Stimulated activated CD4-positive, alpha-beta T cell treated with anti-CD3 and anti-CD28 coated beads, Interleukin-2, amount 100 ng/mL, for 48 hours (primary cell): ENCODE data around the gene ALDH1L1.

Source experiments
- DNase-seq, 2 donors: peaks; one replicate each; pipeline ENCODE4 v3.0.0-alpha.2; 2020

Gene ALDH1L1

DNA sequence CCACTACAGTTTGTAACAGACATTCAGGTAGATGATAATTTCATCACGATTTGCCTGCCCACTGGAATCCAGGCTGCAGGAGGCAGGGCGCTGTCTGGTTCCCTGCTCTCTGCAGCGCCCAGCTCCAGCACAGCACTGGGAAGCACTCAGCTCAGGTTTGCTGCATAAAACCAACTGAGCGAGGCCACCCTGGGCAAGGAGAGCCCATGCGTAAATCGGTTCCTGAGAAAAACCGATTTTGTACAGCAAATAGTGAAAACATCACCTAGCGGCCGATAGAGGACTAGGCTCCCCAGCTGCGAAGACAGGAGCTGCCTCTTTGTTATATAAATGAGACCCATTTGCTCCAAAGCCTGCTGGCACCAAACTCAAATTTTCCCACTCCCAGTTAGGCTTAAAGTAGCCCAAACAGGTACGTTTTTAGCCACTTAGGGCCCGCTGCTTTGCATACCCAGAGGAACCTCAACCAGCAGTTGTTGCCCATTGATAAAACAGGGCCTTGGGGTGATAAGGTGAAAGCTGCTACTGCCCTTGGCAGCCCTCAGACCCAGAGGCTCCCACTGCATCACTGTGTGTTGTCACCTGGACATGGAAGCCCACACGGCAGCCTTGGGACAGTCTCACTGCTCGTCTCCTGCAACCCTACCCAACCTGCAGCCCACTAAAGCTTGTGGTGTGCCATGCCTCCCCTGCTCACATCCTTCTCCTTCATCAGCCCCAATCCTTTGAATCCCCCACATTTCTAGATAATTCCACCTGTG is 47.5 kb downstream of the ALDH1L1 start:
- DNase-seq = no peak

DNA sequence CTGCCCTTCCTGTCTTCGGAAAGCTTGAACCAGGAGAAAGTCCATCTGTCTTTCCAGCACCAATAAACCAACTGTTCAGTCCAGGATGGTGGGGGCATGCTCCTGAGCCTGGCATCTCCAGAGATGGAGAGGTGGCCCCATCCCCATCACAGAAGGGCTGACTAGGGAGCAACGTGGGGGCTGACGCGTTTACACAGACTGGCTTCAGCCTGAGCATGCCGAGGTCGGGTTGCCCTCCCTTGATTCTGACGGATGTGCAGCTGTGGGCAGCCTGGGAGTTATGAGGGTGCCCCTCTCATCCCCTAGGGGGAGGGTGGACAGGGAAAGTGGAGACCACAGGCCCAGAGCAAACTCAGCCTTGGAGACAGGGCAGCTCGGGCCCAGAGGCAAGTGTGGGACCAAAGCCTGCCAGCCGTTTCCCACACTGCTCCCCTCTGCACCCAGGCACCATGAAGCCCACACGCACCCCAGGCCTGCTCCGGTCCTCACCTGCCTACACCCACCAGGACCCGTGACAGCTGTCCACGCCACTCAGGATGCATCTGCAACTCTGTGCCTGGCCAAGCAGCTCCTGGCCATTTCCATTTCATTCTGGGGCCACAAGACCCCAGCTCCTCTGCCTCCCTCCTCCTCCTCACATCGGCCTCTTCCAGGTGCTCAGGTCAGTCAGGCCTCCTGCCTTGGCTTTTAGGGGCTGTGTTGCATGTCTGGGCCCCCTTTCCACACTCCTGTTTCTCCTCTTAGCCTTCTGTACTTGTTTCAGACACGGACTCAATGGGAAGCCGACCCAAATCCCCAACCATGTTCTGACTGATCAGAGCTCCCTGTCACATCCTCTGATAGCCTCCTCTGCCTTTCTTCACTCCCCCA is 48.3 kb downstream of the ALDH1L1 start:
- no peak for DNase-seq

DNA sequence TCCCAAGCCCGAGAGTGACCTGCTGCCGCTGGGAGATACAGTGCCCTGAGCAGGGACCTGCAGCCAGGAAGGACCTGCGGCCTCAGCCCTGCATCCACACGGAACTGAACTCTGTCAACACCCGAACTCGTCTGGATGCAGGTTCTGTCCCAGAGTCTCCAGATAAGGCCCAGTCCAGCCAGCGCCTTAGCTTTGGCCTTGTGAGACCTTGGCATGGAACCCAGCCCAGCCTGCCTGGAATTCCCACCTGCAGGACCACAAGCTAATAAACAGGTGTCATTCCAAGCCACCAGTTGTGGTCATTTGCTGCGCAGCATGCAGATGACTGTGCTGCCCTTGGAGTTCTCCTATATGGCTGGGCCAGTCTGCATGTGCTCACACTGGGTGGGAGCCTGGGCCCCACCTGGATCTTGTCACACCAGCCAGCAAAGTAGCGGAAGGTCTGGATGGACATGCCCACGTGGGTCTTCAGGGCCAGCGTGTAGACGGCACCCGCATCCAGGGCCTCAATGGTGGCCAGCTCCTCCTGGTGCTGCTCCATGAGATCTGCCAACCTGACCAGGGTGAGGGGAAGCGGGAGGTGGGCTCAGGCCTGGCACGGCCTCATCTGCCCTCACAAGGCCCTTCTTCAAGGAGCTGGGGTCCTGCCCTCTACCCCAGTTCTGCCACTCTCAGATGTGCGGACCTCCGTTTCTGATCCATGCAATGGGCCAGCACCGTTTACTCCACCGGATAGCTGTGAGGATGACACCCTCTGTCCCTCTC is 49.2 kb downstream of the ALDH1L1 start:
- no peak for DNase-seq

DNA sequence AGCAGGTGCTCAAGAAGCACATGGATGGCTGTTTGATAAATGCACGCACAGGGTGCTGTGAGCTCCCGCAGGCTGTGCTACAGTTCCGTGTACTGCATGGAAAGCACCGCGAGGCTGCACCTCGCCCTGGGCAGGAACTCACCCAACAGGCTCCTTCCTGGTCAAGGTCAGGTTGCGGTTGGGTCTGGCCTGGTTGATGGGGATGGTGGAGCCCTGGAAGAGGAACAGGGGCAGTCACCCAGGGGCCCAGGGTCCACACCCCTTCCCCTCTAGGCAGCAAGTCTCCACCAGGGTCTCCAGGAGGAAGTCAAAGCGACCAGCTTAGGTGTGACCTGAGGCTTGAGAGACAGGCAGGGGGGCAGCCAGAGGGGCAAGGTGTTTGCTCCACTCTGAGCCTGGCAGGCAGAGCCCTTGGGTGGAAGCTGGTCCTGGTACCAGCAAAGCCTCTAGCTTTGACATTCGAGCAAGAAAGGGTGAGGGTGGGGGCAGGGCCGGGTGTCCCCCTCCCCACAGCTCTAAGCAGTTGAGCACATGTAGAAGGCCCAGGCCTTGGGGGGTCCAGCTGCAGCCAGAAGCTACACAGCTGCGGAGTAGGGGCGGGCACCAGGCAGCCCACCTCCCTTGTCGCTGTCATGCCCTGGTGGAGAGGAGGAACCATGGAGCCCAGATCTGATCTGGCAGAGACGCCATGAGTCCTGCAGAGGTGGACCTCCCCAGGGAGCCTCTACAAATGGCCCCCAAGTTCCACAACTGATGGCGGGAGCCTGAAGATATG is 50.1 kb downstream of the ALDH1L1 start:
- no peak for DNase-seq

DNA sequence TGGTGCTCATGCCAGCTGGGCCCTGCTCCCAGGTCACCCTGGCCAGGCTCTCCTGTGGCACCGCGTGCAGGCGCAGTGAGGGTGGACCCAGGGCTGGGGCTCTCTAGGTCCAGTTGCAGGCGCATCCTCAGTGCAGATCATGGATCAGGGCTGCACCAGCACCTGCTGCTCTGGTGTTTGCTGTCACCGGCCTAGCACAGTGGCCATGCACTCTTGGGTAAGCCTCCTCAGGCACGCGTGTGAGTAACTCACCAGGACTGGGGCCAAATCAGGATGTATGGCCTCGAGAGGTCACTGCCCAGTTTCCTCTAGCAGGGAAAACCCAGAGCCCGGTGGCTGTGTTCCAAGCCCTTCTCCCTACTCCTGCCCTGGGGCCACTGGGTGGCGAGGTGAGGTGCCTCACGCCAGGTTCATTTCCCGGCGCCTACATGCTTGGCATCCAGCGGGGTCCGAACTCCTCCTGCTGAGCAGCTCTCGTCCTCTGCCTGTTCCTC is 50.9 kb downstream of the ALDH1L1 start:
- no peak for DNase-seq

DNA sequence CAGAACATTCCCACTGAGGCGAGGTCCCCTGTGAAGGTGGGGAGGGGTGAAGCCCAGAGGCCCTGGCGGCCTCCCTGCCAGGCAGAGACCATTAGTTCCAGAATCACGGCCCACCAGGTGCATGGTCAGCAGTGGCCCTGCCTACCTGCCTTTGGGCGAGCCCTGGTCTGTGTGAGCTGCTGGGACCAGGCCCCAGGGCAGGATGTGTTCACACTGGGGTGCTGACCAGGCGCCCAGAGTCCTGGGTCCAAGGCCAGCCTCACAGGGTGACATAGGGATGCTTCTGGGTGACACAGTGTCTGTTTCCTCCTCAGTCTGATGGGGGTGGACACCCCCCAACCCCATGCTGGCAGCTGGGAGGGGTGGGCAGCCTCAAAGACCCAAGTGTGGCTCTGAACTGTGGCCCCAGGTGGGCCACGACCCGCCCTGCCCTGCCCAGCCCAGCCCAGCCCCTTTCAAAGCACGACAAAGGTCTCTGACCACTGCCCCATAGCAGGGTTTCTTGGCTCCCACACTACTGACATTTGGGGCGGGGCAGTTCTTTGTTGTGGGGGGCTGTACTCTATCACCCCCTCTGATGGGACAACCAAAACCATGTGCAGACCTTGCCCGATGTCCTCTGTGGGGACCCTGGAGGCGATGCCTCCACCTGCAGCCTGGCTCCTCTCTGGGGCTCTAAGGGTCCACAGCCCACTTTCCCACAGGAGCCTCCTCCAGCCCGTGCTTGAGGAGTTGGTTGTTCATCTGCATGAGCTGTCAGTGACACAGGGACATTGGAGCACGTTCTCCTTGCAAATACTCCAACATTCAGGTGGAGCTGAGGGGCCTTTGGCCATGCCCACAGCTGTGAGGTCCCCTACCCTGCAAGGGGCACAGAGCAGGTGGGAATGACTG is 51.6 kb downstream of the ALDH1L1 start:
- no peak for DNase-seq

DNA sequence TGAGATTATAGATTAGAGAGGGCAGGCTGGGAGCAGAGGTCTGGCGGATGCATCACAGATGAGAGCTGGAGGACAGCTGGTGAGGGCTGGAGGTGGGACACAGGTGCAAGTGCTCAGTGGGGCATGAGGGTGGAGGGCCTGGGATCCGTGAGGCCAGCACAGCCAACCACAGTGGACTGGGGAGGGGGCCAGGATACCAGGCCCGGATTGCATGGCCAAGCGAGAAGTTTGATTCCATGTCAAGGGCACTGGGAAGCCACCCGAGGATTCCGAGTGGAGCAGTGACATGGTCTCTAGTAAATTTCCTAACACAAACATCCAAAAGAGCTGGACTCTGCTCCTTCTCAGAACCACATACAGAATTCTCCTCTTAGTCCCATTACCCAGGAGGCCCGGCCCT is 52.5 kb downstream of the ALDH1L1 start:
- no peak for DNase-seq

DNA sequence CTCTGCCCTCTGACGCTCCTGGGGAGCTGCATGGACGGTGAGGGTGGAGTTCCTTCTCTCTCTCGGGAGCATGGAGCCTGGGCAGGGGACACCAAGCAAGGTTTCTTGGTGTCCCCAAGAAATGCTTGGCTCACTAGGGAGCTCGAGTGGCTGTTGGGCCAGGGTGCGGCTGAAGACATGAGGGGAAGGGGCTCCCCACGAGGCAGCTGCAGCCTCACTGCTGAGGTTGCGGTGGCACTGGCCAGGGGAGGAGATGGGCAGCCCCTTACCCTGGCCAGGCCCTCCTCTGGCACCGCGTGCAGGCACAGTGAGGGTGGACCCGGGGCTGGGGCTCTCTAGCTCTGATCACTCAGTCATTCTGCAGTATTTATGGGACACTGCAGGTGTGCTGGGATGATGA is 52.9 kb downstream of the ALDH1L1 start:
- DNase-seq = no peak

DNA sequence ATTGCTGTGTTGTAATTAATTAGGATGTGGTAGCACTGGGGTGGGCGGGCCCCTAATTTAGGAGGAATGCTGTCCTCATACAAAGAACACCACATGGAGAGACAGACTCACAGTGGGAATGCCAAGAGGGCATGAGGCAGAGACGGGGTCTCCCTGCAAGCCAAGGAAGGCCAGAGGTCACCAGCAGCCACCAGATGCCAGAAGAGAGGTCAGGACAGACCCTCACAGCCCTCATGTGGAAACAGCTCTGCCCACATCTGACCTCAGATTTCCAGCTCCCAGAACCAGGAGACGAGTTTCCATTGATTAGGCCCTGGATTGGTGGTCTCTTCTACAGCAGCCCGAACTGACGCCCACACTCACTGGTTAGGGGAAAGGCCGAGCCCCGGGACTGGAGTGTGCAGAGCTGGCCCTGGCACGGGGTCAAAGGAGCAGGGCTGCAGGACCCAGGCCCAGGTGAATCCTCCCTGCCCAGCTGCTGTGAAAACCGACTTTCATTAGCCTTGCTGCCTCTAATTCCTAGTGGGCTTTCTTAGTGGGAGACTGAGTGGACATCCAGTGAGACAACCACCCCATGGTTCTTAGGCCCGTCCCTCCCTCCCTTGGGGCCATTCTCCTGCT is 53.5 kb downstream of the ALDH1L1 start:
- no peak for DNase-seq

DNA sequence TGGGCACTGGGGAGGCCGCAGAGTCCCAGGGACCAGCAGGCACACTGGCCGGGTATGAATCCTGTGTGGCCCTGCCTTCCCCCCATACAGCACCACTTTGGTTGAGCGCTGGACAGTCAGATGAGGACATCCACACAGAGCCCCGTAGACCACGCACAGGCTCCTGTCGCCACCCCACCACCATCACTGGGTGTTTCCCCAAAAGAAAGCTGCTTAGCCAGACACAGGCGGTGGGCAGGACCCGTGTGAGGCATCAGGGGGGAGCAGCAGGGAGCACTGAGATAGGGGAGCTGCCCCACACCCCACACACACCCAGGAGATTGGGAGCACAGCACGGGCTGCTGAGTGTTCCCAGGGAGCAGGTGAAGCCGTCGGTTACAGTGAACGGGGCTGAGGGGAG is 54.1 kb downstream of the ALDH1L1 start:
- DNase-seq = no peak

DNA sequence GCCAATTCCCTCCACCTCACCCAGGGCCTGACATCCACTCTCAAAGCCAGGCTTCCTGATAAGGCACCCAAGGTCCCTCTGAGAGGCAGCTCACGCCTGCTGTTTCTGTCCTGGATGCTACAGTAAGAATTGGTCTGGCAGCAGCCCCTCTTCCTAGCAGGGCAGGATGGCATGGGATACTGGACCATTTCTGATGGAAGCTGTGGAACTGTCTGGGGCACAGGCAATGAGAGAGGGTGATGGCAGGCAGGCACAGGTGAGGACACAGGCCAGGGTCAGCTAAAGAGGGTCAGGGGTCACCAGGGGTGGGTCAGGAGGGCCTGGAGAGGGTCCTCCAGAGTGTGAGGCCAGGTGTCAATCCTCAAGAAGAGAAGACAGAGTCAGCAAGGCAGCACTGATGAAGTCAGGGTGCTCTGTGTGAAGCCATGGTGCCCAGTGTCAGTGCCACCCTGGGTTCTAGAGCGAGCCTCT is 54.6 kb downstream of the ALDH1L1 start:
- no peak for DNase-seq

DNA sequence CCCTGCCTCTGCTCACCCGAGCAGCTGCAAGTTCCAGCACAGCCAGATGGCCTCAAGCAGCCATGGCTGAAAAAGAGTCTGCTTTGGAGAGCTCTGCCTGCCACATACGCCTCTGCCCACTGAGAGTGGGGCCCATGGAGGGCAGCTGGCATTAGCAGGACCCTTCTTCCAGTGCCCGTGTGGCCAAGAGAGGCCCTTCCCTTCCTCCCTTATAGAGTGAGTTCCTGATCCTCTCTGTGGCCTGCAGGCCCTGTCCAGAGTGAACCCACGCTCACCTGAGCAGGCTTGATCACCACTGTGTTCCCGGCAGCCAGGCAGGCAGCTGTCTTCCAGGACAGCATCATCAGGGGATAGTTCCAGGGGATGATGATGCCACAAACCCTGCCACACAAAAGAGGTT is 55.0 kb downstream of the ALDH1L1 start:
- DNase-seq = no peak

DNA sequence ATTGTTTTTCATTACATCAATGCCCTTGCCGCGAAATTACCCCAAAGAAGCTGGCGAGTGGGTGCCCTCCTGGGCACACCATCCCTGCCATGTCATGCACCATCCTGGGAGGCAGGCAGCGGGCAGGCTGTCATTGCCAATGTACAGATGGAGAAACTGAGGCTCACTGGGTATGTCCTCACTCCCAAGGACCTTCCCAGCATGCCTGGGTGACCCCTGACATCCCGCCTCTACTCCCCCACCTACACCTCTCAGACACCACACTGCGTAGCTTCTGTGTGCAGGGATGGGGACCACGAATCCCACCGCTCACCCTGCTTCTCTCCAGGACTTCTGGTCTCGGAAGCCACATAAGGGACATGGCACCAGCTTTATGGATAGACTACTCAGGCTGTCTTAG is 55.5 kb downstream of the ALDH1L1 start:
- DNase-seq = no peak

DNA sequence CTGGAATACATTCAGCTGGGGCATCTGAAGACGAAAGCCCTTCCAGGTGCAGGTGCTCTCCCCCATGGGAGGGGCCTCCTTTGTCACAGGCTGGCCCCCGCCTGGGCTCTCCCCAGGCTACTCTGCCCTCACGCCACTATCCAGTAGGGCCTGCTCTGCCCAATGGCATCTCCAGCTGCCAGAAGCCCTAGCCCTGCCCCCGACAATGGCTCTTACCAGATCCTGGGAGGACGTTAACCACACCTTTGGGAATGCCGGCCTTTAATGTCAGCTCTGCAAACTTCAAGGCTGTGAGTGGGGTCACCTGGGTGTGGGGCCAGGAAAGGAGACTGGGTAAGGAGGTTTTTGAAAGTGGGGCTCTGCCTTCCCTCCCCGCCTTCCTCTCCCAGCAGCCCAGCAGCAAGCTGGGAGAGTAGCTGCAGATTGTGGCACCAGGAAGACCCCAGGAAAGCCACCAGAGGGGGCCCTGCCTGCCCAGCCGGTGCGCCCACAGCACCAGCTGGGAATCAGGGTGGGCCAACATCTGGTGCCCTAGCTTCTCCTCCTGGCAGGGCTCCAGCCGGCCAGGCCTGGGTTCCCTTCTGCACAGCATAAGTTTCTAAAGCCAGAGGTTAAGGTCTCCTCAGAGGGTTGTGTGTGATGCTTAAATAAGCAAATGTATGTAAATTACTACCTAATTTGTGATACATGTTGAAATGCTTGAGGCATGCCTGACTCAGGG is 56.1 kb downstream of the ALDH1L1 start:
- DNase-seq = no peak

DNA sequence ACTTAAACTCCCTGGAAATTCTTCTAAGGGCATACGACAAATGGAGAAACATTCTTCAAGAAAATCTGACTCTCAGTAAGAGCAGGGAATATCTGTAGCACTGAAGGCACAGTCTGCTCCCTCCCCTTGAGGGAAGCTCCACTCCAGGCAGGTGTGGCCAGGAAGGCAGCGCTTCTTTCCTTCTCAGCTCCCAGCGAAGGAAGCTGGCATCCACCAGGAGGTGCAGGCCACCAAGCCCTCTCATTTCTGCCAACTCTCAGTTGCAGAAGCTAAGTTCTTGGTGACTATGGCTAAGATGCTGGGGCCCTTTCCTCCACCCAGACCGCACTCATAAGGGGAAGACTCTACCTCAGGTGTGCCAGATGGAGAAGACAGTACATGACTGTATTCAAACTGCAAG is 58.8 kb downstream of the ALDH1L1 start:
- no peak for DNase-seq

DNA sequence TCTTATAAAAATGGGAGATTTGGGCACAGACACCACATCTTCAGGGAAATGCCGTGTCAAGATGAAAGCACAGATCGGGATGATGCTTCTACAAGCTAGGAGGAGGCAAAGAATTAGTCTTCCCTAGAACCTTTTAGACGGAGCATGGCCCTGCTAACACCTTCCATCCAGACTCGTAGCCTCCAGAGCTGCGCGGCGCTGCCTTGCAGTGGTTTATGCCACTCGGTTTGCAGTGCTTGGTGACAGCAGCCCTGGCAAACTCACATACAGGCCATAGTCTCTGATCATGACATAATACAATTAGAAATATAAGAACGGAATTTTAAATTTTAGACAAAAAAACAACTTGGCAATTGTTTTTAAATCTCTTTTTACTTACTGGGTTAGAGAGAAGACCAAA is 59.3 kb downstream of the ALDH1L1 start:
- no peak for DNase-seq

DNA sequence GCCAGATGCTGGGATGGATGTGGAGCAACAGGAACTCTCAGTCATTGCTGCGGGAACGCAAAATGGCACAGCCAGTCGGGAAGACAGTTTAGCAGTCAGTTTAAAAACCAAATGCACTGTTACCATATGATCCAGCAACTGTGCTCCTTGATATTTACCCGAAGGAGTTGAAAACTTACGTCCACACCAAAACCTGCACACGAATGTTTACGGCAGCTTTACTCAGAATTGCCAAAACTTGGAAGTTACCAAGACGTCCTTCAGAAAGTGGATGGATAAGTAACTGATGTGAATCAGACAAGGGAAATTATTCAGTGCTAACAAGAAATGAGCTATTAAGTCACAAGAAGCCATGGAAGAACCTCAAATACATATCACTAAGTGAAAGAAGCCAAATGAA is 60.4 kb downstream of the ALDH1L1 start:
- no peak for DNase-seq

DNA sequence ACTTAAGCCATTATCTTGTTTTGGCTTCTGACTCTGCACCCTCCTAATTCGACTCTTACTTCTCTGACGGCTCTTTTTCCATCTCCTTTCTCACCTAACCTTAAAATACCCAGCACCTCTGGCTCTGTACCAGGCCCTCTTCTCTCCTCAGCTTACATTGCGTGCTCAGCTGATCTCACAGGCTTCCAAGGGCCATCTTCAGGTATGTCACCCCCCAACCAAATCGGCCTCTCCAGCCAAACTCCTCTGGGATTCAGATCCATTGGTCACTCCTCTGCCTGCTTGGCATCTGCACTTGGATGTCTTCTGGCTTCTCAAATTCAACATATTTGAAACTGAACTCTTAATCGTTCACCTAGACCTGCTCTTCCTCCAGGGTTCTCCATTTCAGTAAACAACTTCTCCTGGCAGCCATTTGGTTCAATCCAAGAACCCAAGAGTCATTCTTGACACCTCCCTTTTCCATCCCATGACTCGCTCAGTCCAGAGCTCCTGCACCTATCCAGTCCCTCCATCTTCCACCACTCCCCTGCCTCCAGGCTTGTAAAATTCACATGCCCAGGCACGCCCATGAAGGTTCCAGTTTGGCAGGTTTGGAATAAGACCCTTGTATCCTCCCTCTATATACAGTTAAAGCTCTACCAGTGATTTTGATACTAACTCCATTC is 61.2 kb downstream of the ALDH1L1 start:
- DNase-seq = no peak

DNA sequence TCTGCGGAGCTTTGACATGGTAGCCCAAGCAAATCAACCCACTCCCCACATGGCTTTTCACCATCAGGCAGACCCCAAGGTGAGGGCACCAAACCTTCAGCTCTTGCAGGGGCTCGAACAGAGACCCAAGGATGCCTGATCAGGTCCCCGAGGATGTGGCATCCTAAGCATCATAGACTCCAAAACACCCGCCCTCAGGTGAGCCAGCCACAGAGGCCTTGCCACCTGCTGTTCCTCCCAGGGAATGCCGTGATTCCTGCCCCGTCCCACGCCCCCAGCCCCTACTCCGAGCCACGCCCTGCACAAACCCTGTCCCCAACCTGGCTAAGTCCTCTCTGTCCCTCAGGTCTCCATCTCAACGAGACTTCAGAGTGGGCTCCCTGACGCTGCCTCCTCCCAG is 61.8 kb downstream of the ALDH1L1 start:
- DNase-seq = no peak

DNA sequence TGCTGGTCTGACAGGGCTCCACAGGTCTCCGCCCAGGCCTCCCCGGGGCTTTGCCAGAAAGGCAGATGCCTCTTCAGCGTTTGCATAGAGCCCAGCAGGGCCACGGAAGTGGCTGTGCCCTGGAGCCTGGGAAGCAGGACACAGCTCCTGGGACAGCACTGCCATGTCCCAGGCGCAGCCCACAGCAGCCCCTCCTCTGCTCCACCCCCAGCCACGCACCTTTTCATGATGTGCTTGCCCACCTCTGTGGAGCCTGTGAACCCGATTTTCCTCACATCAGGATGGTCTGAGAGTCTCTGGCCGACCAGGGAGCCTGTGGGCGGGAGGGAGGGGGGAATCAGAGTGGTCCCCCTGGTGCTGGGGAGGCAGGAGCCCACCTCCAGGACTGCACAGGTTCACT is 62.6 kb downstream of the ALDH1L1 start:
- no peak for DNase-seq
